Measurements from ENCODE around the gene RUSC1.
"Not testable (repeated sequence)": the region's sequence is repeated elsewhere in the genome, so short reads cannot be mapped to it uniquely, and the experiment has no call there.

DNA sequence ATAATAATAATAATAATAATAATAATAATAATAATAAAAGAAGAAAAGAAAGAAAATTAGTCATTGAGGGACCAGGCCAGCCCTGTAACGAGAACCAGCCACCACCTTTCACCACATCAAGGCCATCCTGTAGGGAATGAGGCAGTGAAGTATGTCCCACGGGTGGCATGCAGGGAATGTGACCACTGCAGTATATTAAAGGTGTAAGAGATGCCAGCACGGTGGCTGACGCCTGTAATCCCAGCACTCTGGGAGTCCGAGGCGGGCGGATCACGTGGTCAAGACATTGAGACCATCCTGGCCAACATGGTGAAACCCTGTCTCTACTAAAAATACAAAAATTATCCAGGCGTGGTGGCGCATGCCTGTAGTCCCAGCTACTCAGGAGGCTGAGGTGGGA lies 29.7 kb upstream of the RUSC1 start:
- TF ChIP-seq ZNF449 (tag by site-specific recombination; IDR thresholded peaks at IDR 0.05); CTCF (tag by site-specific recombination; IDR thresholded peaks at IDR 0.05); ZNF776 (tag by site-specific recombination; IDR thresholded peaks at IDR 0.05; ENCODE audit: borderline replicate concordance); SP2 (tag by site-specific recombination; IDR thresholded peaks at IDR 0.05): not testable (repeated sequence)
- TF ChIP-seq, protein P1, sequence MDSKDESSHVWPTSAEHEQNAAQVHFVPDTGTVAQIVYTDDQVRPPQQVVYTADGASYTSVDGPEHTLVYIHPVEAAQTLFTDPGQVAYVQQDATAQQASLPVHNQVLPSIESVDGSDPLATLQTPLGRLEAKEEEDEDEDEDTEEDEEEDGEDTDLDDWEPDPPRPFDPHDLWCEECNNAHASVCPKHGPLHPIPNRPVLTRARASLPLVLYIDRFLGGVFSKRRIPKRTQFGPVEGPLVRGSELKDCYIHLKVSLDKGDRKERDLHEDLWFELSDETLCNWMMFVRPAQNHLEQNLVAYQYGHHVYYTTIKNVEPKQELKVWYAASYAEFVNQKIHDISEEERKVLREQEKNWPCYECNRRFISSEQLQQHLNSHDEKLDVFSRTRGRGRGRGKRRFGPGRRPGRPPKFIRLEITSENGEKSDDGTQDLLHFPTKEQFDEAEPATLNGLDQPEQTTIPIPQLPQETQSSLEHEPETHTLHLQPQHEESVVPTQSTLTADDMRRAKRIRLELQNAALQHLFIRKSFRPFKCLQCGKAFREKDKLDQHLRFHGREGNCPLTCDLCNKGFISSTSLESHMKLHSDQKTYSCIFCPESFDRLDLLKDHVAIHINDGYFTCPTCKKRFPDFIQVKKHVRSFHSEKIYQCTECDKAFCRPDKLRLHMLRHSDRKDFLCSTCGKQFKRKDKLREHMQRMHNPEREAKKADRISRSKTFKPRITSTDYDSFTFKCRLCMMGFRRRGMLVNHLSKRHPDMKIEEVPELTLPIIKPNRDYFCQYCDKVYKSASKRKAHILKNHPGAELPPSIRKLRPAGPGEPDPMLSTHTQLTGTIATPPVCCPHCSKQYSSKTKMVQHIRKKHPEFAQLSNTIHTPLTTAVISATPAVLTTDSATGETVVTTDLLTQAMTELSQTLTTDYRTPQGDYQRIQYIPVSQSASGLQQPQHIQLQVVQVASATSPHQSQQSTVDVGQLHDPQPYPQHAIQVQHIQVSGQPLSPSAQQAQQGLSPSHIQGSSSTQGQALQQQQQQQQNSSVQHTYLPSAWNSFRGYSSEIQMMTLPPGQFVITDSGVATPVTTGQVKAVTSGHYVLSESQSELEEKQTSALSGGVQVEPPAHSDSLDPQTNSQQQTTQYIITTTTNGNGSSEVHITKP (tag by site-specific recombination; IDR thresholded peaks at IDR 0.05), result not testable (repeated sequence)
